ENCODE measurements around the gene CD109. TPM values are rescaled to one million over a fixed set of nuclear protein-coding genes. Genes with fewer than 3 reads are reported as not detected.

The CD109 gene
- total RNA-seq, 1 donor from 2014 or later, result 26.0 TPM

- Mint-ChIP-seq H3K4me3 (ENCODE audit: unreplicated experiment) (no peak overlapping the region), H3K27ac (ENCODE audit: unreplicated experiment) (peak overlapping the region; percentile 15)
Measured at GRCh38 chr6:73738367-73739028, 42.5 kb downstream of the CD109 start.

GRCh38 chr6:73739096-73739495 is 43.1 kb downstream of the CD109 start:
- Mint-ChIP-seq H3K27ac (ENCODE audit: unreplicated experiment) (no peak overlapping the region), H3K4me3 (ENCODE audit: unreplicated experiment) (no peak overlapping the region), H3K9me3 (ENCODE audit: low read depth) (no peaks in the 10 kb centered on the region), H3K4me1 (ENCODE audit: low read depth) (peaks cover 26% of the 10 kb centered on the region), H3K36me3 (ENCODE audit: low read depth) (peaks cover 4% of the 10 kb centered on the region), H3K27me3 (ENCODE audit: low read depth) (no peaks in the 10 kb centered on the region)
- TF ChIP-seq CTCF (IDR thresholded peaks at IDR 0.05), result peak; percentile 94
- no peak for DNase-seq (ENCODE audit: low spot score)

More at GRCh38 chr6:73738367-73739028, 42.5 kb downstream of the CD109 start:
- H3K27me3 Mint-ChIP-seq (ENCODE audit: low read depth), result no peaks in the 10 kb centered on the region
- TF ChIP-seq CTCF (IDR thresholded peaks at IDR 0.05), result no peak
- peaks cover 23% of the 10 kb centered on the region for H3K4me1 Mint-ChIP-seq (ENCODE audit: low read depth)
- H3K36me3 Mint-ChIP-seq (ENCODE audit: low read depth), result peaks cover 4% of the 10 kb centered on the region
- H3K9me3 Mint-ChIP-seq (ENCODE audit: low read depth), result no peaks in the 10 kb centered on the region
- DNase-seq (ENCODE audit: low spot score), result no peak

DNA sequence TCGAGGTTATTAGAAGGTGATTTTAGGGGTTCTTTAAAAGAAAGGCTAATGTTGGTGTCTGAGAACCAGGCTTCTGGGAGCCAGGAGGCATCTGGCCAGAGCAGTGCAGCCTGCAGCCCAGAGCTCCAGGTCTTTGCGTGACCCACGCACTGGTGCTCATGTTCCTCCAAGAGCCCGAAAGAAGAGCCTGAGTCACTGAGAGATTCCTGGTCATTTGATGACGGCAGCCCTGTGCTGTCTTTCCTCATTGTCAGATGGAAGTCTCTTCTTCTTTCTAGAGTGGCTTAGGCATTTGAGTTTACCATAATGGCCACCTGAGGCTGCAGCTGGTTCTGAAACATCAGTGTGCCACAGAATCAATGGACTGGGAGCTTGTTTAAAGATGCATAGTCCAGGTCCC is 46.4 kb downstream of the CD109 start:
- Mint-ChIP-seq H3K27me3 (ENCODE audit: low read depth) (no peaks in the 10 kb centered on the region), H3K27ac (ENCODE audit: unreplicated experiment) (no peak overlapping the region), H3K9me3 (ENCODE audit: low read depth) (no peaks in the 10 kb centered on the region), H3K4me3 (ENCODE audit: unreplicated experiment) (no peak overlapping the region), H3K36me3 (ENCODE audit: low read depth) (no peaks in the 10 kb centered on the region), H3K4me1 (ENCODE audit: low read depth) (peaks cover 25% of the 10 kb centered on the region)
- DNase-seq (ENCODE audit: low spot score), result no peak
- TF ChIP-seq CTCF (IDR thresholded peaks at IDR 0.05), result no peak

GRCh38 chr6:73743081-73743480 is 47.1 kb downstream of the CD109 start:
- H3K27ac Mint-ChIP-seq (ENCODE audit: unreplicated experiment), result no peak overlapping the region
- no peaks in the 10 kb centered on the region for H3K27me3 Mint-ChIP-seq (ENCODE audit: low read depth)
- DNase-seq (ENCODE audit: low spot score), result no peak
- no peak overlapping the region for H3K4me3 Mint-ChIP-seq (ENCODE audit: unreplicated experiment)
- H3K36me3 Mint-ChIP-seq (ENCODE audit: low read depth), result no peaks in the 10 kb centered on the region
- no peak for TF ChIP-seq CTCF (IDR thresholded peaks at IDR 0.05)
- H3K4me1 Mint-ChIP-seq (ENCODE audit: low read depth), result peaks cover 18% of the 10 kb centered on the region
- no peaks in the 10 kb centered on the region for H3K9me3 Mint-ChIP-seq (ENCODE audit: low read depth)

DNA sequence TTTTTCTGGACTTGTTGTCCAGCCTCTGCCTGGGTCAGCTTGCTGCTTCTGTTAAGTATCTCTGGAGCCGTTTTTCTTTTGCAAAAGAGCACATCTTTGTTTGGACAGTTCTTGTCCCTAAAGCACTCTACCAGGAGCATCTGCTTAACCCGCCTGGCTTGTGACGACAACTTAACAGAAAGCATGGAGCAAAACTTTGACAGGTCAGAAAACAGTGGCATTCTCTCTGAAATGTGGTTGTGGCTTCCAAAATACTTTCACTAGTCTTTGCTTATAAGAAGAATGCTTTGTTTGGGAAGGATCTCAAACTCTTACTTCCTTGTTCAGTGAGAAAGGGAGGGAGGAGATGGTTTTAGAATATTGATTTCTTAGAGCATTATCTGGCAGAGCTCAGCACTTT is 47.6 kb downstream of the CD109 start:
- no peak for TF ChIP-seq CTCF (IDR thresholded peaks at IDR 0.05)
- no peak overlapping the region for H3K4me3 Mint-ChIP-seq (ENCODE audit: unreplicated experiment)
- H3K27ac Mint-ChIP-seq (ENCODE audit: unreplicated experiment), result no peak overlapping the region
- H3K36me3 Mint-ChIP-seq (ENCODE audit: low read depth), result no peaks in the 10 kb centered on the region
- DNase-seq (ENCODE audit: low spot score), result no peak
- peaks cover 14% of the 10 kb centered on the region for H3K4me1 Mint-ChIP-seq (ENCODE audit: low read depth)
- H3K27me3 Mint-ChIP-seq (ENCODE audit: low read depth), result no peaks in the 10 kb centered on the region
- H3K9me3 Mint-ChIP-seq (ENCODE audit: low read depth), result no peaks in the 10 kb centered on the region

All from chondrocyte (in vitro differentiated cells).